GM21515 (cell line): Measurements from ENCODE around the gene TSPAN6.

Source experiments
- ATAC-seq: cut with Tn5 transposase; IDR thresholded peaks from one replicate; pipeline ENCODE4 v1.9.1; 2021; ENCODE audit not compliant: unreplicated experiment

Gene TSPAN6

DNA sequence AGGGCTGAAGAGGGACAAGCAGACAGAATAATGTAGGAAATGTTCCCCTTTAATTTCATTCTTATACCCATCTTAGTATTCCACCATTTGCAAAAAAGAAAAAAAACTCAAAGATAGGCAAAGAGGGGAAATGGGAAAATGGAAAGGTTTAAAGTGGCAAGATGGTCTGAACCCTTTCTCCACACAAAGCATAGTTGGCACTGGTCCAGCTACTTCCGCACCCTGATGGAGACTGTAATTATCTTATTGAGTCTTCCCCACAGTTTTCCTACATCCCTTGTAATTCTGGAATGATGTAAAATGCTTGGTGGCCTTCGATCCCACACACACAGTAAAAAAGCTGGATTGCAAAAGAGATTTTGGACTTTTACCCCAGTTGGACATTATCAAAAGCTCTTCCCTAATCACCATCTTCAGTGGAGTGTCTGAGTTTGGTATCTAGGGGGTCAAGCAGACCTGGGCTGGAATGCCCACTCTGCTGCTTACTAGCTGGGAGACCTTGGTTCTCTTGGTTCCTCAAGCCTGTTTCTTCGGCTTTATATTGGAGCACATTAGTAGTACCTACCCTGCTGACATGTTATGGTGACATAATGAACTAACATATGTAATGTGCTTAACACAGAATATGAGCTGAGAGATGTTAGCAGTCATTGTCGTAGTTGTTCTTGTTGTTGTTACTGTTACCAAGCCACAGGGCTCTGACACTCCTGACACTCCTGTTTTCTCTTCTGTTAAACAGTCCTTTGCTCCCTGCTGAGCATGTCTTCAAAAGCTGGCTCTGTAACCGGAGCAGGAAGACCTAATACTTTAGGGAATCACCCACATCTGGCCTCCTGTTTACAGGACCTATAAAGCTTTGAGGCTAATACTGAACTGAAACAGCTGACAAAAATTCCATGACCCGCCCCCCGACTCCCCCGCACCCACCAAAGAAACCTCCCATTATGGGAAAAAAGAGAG lies 12.1 kb upstream of the TSPAN6 start:
- ATAC-seq = no peak

DNA sequence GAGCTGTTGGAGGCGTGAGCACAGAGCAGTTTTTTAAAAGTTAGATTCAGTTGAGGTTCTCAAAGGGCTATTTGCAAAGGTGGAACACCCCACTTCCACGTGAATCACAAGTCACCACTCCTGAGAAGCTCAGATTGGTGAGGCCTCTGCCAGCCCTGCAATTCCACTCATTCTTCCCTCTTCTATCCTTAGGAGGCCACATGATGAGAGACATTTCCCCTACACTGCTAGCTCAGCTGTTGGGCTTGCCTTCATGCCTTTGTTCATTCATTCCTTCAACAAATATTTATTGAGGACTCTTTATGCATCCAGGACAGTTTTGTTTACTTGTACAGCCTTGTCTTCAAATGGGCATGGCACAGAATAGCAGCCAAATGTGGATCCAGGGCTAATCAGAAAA lies 11.1 kb upstream of the TSPAN6 start:
- no peak for ATAC-seq

DNA sequence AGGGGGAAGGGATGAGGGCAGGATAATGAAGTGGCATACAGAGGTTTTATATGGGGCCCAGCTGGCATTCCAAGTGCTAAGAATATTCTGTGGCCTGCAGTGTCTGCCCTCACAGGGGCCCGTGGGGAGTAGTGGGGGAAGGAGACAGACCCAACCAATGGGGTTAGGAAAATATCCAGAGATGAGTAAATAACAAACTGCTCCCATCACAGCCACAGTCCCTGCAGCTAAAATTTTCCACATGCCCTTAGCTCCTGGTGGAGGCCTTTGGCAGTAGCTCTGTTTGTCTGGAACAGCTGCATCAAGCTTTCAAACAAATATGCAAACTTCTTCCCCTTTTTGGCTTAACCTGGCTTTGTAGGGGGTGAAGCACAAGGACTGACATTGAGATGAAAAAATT lies 10.5 kb upstream of the TSPAN6 start:
- ATAC-seq = no peak

DNA sequence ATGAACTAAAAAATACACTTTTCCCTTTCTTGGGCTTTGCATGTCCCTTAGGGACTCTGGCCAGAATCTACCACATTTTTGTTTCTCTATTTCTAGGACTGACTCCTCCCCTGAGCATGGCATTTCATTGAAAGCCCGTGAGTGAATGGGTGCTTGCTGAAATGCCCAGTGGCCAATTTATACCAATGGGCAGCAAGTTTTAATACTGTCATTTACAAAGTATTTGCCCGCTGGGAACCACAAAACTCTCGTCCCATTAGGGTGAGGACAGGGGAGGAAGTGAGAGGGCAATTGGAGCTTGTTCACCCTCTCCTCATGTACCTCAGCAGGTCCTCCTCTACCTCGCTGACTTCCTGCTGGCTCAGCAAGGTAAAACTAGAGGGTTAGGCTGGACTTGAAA lies 8.5 kb upstream of the TSPAN6 start:
- ATAC-seq = no peak

DNA sequence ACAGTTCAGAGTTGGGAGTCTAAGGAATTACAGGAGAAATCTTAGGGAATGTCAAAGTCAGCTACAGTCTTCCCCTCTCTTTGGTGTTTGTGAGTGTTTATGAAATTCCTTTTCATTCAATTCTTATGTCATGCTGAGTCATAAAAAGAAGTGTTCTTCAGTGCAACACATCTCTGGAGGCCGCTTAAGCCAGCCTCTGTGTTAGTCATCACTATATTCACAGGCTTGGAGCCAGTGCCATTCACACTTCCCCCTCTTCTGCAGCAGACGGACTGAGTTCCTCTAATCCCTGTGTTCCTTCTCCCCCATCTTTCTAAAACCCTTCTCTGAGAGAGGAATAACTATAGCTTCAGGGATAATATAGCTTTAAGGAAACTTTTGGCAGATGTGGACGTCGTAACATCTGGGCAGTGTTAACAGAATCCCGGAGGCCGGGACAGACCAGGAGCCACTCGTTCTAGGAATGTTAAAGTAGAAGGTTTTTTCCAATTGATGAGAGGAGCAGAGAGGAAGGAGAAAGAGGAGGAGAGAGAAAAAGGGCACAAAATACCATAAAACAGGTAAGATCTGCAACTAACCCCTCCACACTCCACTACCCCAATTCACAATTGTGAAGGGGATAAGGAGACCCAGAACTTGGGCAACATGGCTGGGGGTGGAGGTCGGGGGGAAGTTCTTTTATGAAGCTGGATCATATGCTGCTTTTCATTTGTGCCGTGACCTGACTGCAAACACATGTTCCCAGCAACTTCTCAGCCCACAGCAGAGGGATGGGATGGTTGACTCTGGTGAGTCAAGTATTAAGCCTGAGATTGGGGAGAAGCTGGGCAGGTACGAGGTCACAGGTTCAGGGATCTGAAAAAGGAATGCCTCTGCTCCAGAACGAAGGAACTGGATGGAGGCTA lies 7.6 kb upstream of the TSPAN6 start, which contains the start of gene SRPX2:
SRPX2 (plus strand) TSS at position 244 of the 905 bp plus-strand sequence. CDS start 2,124 bp downstream, outside the sequence.
- ATAC-seq = no peak

DNA sequence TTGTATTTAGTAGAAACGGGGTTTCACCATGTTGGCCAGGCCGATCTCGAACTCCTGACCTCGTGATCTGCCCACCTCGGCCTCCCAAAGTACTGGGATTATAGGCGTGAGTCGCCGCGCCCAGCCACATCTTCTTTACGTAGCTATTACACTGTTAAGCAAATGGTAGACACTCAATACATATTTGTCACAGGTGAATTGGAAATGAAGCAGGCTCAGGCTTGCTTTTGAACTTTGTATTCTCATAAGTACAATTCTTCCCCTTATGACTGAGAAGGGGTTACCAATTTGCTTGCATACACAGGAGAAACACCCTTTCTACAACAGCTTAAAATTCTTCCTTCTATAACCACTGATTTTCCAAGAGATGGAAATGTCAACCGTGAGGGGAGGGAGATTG lies 6.6 kb upstream of the TSPAN6 start:
- ATAC-seq = no peak

DNA sequence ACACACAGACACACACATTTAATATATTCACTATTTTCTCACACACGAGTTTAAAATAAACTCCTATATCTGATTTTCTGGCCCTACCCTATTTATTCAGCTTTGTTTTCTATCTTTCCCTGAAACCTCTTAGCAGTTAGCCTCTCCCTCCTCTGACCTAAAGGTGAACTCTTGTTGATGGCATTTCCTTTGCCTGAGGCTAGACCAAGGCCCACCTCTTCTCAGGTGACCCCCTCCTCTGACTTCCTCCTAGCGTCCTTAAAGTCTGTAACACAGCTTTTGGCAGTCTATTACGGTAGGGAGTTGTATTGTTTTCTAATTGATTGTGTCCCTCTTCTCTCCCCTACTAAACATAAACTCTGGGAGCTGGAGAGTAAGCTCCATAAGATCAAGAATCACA lies 5.7 kb upstream of the TSPAN6 start:
- ATAC-seq = no peak

DNA sequence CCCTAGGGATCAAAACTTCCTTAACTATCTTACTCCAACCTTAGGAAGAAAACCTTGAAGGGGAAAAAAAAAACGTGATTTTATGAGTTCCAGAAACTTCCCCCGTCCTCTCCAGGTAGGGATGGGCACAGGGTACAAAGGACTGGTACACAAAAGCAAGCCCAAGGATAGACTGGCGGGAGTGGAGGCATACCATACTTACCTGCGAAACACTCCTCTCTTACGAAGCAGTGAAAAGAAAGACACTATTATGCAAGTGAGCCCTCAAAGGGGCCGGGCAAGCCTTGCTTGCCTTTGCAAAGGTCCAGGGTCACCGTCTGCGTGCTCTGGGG lies 651 bp downstream of the TSPAN6 start:
- no peak for ATAC-seq

DNA sequence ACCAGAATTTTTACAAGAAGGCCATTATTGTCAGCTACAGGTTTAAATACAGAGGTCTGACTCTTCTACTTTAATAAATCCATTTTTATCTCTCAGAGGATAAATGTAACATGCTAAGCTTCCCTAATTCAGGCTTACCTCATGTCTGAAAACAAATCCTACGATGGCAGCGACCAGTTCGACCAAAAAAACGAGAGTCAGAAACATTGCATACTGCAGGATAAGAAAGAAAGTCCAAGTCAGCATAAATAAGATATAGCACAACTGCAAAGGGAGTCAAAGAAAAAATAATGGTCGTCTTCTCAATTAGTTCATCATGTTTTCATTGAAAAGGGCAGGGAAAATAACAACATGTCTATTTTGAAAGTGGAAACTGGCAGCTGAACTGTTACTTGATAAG lies 1.6 kb downstream of the TSPAN6 start:
- no peak for ATAC-seq

DNA sequence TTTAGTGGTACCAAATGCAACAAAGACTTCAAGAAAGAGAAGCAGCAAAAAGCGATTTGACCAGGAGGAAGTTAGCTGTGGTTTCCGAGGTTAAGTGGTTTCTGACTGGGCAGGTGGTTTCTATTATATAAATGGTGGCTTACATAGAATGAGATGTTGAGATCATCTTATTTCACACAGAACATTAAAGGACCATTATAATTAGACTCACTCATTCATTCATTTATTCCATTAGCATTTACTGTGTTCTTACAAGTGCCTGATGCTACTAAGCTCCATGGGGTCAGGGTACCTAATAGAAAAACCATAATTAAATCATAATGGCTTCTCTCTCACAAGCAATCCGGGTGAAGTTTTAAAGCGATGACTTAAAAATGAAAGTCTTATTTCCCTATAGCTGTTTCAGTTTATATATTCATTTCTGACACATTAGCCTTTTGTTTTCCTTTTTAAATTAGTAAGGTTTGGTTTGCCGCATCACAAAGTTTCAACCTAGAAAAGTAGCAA lies 10.6 kb downstream of the TSPAN6 start:
- ATAC-seq = peak; percentile 94

DNA sequence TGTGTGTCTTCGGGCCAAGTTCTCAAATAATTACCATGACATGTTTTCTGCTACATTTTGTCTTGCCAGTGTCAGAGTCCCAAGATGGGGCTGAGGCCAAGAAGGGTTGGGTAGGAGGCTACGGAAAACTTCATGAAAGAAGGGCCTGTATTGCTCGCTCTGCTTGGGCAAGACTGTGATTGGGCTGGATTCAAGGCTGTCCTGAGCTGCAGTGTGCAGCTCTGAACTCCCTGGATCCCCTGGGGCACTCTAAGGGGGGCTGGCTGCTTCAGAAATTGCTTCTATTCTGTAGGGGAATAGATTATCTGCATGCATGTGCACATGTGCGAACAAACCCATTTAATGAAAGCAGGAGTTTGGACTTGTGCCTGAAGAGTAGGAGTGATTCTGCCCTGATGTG lies 13.6 kb downstream of the TSPAN6 start:
- ATAC-seq = no peak

DNA sequence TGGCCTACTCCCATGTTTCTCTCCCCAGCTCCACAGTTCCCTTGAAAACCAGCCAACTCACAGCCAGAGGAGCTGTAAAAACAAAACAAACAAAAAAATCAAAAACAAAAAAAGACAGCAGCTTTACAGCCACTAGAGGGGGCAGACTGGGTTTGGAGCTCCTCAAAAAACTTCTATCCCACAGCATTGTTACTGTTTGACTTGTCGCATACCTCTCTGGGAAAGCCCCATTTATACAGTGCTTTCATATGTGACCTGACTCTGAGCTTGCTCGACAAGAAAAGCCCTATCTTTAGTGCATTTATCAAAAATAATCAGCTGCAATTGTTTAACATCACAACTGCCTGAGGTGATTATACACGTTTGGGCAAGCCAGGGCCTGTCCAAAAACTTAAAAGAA lies 21.6 kb downstream of the TSPAN6 start:
- ATAC-seq = peak; percentile 92

DNA sequence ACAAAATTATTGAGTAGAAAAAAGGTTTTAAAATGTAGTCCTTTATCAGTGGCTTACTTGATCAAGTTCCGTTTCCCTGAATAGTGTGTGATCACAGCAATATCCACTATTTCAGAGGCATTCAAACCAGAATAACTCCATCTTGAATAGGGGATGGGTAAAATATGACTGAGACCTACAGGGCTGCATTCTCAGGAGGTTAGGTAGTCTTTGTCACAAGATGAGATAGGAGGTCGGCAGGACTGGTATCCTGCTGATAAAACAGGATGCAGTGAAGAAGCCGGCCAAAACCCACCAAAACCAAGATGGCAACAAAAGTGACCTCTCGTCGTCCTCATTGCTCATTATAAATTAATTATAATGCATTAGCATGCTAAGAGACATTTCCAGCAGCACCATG lies 24.7 kb downstream of the TSPAN6 start:
- no peak for ATAC-seq

DNA sequence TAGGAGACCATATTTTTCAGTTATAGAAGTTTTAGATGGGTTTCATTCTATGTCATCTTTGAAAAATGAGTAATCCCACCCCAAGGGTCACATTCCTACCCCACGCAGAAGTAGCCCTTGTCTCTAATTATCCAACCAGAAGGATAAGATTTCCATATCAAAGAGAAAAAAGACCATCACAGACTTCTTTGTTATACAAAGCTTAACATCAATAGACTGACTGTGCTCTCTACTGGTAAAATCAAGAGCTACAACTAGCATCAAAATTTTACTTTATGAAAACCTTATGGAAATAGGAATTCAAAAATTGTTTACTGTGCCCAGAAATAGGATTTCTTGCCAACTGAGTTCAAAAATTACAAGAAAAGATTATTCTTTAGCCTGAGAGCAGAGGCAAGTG lies 27.0 kb downstream of the TSPAN6 start:
- ATAC-seq = no peak

DNA sequence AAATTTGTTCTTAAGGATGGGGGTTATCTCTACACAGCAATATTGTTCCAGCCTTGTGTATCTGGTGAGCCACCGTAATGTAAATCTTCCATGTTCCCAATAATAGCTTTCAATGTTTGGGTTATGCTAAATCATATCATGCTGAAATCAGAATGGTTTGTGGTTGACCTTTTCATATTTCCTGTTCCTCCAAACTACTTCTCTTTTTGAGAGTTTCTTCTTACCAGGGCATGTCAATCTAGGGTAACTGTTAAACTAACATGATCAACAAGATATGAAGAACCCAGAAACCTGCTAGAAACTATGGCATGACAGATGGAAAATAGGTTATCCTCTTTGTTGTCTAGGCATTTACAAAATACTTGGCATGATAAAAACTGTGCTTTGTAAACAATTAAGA lies 29.9 kb downstream of the TSPAN6 start:
- ATAC-seq = no peak

DNA sequence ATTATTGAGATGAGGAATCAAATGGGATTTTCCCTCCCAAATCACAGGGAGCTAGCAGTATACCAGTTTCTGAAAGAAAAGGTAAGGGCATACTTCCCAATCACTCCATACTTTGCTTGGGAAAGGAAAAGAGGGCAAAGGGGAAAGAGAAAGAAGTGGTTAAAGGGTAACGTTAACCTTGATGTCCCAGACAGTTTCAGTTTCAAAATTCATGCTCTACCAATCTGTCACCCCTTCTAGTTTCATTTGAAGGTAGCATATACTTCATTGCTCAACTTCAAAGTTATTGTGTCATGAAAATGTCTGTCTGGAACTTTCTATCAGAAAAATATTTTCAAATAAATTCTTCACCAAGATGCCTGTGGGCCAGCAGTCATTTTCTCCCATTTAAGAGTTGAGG lies 35.8 kb downstream of the TSPAN6 start:
- ATAC-seq = no peak

DNA sequence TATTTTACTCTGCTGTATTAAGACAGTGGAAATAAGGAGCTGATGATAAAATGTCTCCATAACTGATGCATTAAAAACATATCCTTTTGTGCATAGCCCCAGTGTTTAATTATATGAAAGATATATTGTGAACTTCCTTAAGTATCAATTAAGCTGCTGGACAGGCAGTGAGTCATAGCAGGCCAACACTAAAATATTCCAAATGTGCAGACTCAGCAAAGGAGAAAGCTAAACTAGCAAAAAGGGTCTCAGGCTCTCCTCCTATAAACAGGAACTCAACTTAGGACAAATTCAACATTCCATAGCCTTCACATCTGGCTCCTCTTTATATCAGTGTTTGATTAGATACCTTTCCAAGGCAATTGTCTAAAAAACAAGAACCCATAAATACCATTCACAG lies 36.3 kb downstream of the TSPAN6 start:
- ATAC-seq = no peak

DNA sequence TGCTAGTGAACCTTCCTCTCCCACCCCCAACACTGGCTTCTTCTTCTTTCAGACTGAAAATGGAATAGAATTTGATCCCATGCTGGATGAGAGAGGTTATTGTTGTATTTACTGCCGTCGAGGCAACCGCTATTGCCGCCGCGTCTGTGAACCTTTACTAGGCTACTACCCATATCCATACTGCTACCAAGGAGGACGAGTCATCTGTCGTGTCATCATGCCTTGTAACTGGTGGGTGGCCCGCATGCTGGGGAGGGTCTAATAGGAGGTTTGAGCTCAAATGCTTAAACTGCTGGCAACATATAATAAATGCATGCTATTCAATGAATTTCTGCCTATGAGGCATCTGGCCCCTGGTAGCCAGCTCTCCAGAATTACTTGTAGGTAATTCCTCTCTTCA lies 37.1 kb downstream of the TSPAN6 start:
- no peak for ATAC-seq

DNA sequence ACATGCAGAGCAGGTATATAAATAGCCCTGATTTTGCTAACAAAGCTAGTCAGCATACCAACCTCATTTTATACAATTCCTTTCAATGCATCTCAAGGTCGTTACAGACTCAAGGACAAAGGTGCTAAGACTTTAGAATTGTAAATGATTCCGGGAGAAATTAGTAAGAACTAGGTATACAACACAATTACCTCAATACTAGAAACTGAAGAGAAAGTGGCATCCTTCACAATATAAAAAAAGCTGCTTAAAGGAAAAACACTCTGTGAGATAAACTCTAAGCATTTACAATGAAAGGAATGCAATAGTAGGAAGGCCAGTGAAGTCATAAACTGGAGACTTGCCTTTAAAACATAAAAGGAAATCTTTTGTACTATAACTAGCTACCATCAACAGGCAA lies 40.0 kb downstream of the TSPAN6 start:
- no peak for ATAC-seq

DNA sequence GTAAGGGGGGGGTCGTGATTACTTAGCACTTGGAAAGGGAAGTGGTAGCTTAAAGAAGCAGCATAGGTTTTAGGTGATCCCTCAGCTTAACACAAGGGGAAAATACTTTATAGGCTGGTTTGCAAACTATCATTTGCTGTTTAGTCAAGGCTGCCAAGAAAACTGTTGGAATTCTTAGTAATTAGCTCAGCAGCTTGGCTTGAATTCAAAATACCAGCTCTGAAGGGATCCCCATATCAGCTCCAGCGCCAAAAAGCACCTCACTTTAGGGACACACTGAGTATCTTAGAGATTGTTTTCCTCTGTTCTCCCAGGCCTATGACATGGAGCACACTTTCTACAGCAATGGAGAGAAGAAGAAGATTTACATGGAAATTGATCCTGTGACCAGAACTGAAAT lies 43.0 kb downstream of the TSPAN6 start:
- ATAC-seq = no peak

DNA sequence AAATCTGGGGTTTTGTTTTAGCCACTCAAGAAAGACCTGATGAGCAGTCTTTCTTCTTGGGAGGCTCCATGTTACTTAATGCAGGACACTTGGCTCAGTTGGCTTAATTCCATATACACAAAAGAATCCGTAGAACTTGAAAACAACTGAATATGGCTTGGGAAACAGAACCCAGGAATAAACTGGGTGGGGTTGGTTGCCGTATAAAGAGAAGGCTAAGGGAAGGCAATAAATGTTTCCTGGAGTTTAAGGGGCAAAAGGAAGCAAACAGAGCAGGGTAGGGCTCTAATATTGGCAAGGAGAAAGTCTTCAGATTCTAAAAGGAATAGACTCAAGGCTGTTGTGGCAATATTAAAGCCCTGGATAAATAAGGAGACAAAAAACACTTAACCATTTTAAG lies 43.5 kb downstream of the TSPAN6 start:
- no peak for ATAC-seq
